Fibroblast of skin of right quadriceps (primary cell): Measurements from ENCODE around the gene CAB39L.
A peak's percentile ranks its signal among the peaks of the same experiment; 100 is the strongest.

Experiments
- DNase-seq: peaks from one replicate; pipeline ENCODE4 v3.0.0-alpha.2; 2013

CAB39L gene

DNA sequence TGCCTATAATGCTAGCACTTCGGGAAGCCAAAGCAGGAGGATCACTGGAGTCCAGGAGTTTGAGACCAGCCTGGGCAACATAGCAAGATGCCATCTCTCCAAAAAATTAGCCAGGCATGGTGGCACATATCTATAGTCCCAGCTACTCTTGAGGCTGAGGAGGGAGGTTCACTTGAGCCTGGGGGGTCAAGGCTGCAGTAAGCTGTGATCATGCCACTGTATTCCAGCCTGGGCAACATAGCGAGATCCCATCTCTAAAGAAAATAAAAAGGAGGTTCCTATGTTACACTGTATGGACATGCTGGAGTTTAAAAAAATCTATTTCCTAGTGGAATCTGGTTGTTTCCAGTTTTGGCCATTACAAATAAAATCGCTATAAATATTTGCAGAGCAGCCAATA lies 2.6 kb downstream of the CAB39L start:
- no peak for DNase-seq

DNA sequence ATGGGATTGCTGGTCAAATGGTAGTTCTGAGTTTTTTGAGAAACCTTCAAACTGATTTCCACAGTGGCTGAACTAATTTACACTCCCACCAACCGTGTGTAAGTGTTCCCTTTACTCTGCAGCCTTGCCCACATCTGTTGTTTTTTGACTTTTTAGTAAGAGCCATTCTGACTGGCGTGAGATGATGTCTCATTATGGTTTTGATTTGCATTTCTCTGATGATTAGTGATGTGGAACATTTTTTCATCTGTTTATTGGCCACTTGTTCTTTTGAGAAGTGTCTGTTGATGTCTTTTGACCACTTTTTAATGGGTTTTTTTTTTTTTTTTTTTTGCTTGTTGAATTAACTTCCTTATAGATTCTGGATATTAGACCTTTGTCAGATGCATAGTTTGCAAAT lies 4.3 kb downstream of the CAB39L start:
- no peak for DNase-seq

DNA sequence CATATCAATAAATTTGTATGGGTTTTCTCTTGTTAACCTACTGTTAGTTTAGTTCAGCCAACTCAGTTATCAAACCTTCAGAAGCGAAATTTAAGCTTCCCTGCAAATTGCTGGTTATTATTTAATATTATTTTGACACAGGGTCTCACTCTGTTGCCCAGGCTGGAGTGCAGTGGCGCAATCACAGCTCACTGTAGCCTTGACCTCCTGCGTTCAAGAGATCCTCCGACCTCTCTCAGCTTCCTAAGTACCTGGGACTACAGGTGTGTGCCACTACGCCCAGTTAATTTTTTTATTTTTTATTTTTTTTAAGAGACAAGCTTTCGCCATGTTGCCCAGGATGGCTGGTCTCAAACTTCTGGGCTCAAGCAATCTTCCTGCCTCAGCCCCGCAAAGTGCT lies 6.2 kb downstream of the CAB39L start:
- no peak for DNase-seq

DNA sequence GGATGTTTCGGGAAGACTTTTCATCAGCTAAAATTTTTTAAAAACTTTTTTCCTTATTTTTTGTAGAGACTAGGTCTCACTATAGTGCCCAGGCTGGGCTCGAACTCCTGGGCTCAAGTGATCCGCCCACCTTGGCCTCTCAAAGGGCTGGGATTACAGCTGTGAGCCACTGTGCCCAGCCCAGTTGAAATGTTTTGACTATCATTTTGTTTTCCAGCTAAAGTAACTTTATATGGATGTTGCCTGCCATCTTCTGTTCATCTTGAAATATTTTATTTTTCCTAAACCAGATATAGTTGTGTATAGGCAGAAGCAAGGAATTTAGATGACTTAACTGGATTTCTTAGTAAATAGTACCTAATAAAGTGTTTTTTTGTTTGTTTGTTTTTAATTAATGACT lies 7.0 kb downstream of the CAB39L start:
- DNase-seq = peak; percentile 46

DNA sequence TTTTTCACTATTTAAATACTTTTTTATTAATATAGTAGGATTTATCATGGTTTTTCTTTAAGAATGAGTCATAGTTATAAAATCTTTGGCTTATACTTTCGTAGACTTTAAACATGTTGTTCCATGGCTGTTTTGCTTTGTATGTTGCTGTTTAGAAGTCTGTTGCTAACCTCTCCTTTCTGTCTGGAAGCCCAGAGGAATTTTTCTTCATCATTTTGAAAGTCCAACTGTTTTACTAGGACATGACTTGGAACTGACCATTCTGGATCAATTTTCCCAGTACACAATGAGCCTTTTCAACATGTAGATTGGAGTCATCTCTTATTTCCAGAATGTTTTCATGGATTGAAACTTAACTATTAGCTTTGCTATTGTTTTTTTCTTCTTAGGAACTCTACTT lies 7.9 kb downstream of the CAB39L start:
- no peak for DNase-seq

DNA sequence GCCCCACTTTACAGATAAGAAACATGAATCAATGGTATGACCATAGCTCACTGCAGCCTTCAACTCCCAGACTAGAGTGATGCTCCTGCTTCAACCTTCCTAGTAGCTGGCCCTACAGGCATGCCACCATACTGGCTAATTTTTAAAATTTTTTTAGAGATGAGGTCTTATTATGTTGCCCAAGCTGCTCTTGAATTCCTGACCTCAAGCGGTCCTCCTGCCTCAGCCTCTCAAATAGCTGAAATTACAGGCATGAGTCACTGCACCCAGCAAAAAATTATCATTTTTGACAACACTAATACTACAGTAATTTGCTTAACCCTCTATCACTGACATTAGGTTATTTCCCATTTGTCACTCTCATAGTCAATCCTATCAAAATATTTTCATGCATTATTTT lies 14.7 kb downstream of the CAB39L start:
- no peak for DNase-seq

DNA sequence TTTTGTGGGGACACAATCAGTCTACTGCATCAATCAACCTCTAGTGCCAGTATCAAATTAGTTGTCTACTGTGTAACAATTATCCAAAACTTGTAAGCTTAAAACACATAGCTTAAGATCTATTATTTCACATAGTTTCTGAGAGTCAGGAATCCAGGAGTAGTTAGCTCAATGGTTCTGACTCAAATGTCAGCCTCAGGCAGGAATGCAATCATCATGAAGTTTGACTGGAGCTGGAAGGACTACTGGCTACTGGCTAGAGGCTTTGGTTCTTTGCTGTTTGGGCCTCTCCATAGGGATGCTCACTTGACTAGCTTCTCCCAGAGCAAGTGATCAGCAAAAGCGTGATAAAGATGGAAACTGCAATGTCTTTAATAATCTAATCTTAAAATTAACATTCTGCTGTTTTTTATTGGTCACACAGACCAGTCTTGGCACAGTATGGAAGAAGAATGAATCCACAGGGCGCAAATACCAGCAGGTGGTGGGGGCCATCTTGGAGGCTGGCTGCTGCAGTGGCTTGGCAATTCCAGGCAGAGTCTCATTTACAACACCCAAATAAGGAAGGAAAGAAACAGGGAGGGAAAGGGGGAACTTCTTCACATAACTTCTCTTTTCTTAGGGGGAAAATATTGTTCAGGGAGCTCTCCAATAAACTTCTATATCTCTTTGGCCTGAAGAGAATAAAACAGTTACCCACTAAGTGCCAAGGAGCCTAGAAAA lies 15.7 kb downstream of the CAB39L start:
- DNase-seq = no peak

DNA sequence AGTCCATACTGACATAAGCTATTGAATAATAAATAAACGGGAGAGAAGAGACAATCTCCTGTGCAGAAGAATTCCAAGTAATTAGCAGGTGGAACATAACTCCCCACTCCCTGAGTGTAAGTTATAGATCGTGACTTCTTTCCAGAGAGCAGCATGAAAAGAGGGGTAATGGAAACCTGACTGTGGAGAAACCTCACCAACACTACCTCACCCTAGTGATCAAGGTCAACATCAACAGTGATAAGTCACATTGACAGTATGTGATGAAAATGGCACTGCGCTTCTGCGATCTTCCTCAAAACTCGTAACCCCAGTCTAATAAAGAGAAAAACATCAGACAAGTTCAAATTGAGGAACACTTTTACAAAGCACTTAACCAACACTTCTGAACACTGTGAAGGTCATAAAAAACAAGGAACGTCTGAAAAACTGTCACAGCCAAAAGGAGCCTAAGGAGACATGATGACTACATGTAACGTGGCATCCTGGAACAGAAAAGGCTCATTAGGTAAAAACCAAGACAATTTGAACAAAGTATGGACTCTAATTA lies 19.8 kb downstream of the CAB39L start:
- DNase-seq = no peak

DNA sequence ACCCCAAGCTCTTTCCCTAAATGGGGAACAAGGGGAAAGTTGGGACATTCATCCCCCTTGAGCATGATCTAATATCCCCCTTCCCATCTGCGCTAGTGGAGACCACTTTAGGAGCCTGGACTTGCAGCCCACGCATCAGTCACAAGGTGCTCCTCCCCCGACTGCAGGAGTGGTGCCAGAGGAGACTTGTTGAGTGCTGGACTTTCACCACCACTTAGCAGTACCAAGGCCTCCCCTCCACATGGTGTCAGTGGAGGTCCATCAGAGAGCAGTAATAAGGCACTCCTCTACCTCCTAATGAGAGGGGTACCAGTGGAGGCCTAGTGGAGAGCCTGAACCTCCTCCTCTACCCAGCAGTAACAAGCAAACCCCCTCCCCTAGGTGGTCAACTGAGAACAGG lies 22.5 kb downstream of the CAB39L start:
- DNase-seq = peak; percentile 5

DNA sequence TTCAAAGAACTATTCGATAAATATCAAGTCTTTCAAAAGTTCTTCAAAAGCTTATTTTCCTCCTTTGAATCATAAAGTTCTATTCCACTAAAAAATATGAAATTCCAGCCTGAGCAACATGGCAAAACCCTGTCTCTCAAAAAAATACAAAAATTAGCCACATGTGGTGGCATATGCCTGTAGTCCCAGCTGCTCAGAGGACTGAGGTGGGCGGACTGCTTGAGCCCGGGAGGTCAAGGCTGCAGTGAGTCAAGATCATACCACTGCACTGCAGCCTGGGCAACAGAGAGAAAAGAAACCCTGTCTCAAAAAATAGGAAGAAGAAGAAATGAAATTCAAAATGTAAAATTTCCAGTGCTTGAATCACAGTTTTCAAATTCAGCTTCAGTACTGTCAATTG lies 24.6 kb downstream of the CAB39L start:
- DNase-seq = no peak

DNA sequence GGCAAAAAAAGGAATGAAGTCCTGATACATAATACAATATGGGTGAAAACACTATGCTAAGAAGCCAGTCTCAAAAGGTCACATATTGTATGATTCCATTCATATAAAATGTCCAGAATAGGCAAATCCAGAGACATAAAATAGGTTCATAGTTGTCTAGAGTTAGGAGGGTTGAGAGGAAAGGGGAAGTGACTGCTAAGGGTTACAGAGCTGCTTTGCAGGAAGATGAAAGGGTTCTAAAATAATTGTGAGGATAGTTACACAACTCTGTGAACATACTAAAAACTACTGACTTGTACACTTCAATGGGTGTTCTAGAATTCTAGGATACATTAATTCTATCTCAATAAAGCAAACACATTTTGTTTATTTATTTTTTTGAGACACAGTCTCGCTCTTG lies 25.7 kb downstream of the CAB39L start:
- no peak for DNase-seq

DNA sequence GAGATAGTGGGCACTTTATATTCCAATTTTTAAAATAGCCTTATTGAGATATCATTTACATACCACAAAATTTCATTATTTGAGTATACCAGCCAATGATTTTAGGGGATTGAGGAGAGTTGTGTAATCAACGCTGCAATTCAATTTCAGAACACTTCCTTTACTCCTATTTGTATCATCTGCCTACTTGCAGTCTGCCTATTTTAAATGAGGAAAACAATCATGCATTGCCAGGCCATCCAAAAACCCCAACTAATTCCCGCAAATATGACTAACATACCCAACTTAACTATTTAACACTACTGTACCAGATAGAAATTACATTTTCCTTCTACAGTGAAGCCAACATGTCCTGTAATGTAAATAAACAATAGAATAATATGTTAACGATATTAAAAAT lies 26.7 kb downstream of the CAB39L start:
- no peak for DNase-seq

DNA sequence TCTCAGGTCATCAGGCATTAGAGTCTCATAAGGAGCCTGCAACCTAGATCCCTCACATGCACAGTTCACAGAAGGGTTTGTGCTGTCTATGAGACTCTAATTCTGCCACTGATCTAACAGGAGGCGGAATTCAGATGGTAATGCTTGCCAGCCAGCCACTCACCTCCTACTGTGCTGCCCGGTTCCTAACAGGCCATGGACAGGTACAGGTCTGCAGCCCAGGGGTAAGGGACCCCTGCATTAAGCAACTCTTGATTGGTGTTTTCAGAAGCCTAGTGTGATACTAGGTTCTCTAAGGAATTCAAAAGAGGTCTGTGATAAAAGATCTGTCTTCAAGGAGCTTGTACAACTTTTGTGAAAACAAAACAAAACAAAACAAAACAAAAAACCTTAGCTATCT lies 31.1 kb downstream of the CAB39L start:
- DNase-seq = no peak

DNA sequence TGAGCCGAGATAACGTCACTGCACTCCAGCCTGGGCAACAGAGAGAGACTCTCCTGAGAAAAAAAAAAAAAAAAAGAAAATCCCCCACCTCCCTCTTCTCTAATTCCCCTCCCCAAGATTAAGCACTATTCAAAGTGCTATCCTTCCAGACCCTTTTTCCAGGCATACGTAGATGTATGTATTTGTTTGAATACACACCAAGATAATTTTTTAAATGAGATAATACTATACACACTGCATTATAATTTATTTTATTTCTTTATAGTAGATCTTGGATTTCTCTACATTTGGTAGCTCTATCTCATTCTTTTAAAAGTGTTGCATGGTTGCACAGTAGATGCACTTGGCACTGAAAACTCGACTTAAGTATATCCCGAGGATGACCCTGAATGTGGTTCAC lies 32.5 kb downstream of the CAB39L start:
- DNase-seq = no peak

DNA sequence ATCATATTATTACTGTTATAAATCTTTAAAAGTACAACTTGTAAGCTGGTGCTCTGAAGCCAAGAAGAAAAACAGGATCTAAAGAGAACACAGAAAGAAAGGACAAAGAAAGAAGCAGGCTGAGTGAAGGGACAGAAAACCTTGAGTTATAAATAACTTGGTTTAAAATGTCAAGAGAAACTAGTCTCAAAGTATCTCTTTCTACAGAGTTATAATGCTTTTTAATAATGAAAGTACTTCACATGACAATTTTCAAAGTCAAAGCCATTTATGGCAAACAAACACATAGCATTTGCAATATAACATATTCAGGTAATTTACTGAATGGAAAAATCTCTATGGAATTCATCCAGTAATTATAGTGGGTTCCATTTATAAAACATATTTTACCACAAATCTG lies 33.4 kb downstream of the CAB39L start:
- no peak for DNase-seq

DNA sequence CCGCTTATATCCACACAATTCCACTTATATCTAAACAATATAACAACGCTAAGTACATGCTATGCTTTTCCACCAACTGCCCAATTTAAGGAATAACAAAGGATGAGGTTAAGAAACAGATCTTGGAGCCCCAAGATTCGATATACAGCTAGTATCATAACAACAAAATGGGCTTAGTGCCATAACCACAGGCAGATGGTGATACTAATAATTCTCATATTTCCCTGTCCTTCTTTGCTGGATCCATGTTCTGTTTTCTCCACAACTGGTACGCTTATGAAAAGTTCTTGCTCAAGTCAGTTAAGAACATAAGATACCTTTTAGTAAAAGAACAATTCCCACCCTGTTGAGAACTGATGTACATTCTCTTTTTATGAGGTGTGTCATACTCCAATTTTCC lies 33.9 kb downstream of the CAB39L start:
- DNase-seq = no peak

DNA sequence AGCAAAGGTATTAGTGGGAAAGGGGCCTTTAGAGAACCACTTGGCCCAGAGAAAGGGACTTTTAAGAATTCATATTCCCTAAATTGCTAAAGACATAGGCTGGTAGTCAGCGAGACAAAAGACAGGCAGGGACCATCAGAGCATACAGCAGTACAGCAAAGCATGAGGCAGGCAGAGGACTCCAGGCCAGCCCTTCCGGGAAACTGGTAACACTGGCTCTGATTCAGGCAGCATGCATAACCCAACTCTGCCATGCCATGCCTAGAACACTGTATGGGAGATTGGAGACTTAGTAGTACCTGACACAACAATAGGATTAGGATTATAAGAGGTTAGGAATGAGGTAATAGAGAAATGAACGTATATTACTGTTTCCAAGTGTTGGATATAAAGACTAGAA lies 34.9 kb downstream of the CAB39L start:
- no peak for DNase-seq

DNA sequence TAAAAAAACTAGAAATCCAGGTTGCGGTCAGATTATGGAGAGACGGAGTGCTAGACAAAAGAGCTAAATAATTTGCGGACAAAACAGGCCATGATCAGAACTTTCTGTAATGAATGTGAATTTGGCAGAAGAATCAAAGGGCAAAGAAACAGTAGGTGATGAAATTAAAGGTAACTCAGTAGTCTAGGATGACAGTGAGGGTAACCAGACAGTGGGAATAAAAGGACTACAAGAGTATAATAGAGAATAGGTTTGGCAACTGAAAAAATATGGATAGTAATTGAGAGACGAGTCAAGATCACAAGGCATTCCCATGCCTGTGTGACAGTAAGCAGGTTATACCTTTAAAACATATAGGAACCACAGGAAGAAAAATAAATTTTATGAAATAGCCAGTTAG lies 35.9 kb downstream of the CAB39L start:
- DNase-seq = no peak

DNA sequence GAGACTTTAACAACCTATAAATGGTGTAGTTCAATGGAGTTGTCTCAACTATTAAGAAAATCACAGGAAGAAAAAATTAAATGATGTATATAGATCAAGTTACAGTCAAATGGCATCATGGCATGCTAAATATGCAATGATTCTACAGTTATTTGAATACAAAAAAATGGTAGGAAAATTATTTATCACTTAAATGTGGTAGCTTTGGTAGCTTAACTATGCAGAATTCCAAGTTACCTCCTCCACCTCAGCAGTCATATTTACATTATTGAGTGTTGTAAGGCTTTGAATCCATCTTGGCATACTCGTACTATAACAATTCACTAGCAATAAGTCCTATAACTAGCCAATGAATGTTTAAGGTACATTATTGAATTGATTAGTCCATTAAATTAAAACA lies 36.8 kb downstream of the CAB39L start:
- peak; percentile 28 for DNase-seq

DNA sequence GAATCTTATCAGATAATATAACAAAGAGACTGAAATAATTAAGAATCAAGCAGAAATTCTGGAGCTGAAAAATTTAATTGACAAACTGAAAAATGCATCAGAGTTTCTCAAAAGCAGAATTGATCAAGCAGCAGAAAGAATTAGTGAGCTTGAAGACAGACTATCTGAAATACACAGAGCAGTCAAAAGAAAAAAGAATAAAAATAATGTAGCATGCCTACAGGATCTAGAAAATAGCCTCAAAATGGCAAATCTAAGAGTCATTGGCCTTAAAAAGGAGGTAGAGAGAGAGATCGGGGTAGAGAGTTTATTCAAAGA lies 39.2 kb downstream of the CAB39L start:
- no peak for DNase-seq

DNA sequence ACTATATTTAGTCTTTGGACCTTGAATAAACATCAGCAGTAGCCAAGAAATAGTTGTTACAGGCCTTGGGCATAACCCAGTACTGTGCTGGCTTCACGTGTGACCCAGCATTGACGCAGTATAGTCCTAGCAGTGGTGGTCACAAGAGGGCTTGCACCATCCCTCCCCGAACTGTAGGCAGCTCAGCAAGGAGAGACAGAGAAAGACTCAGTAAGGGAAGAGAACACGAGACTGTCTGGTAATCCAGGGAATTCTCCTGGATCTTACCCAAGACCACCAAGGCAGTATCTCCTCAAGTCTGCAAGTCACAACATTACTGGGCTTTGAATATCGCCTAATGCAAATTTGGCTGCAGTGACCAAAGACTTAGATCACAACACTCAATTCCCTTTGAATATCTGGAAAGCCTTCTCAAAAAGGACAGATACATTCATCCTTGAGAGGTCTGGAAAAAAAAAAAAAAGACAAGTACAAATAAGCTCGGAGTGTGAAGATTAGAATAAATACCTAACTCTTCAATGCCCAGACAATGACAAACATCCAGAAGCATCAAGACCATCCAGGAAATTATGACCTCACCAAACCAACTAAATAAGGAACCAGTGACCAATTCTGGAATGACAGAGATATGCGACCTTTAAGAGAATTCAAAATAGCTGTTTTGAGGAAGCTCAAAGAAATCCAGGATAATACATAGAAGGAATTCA lies 39.7 kb downstream of the CAB39L start:
- no peak for DNase-seq

DNA sequence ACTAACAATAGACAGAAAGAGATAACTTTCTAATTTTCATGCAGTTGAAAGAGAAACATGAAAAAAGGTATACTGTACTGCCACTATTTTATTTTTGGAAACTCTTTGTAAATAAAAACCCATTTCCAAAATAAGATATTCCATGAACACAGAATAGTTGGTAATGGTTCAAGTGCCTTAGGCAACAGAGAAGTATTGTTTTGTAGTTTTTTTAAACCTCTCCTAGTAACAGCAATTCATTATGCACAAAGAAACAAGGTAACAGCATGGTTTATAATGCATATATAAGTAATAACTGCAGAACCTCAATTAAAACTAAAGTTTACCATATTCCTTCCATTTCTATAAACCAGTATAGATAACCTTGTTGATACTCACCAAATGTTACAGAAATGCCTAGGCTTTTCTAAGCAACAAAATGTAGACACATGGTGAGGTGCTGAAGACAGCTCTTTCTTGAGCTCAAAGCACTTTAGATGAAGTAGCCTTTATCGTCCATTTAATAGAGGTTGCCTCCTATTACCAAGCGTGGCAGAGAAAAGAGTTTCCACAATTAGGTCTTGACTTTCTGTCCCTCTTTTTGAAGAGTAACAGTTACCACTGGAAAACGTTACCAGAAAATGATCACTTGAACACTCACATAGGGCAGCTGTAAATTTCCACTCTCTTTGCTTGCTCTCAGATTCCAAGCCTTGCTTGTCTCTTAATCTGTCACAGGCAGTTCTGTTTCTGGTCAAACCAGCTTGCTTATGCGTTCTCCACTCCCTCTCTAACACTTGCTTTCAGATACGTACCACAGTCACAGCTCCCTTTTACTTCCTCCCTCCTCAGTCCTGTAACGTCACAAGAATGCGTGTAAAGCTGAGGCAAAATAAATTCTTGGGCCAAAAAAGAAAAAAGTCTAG lies 42.9 kb downstream of the CAB39L start:
- peak; percentile 19 for DNase-seq

DNA sequence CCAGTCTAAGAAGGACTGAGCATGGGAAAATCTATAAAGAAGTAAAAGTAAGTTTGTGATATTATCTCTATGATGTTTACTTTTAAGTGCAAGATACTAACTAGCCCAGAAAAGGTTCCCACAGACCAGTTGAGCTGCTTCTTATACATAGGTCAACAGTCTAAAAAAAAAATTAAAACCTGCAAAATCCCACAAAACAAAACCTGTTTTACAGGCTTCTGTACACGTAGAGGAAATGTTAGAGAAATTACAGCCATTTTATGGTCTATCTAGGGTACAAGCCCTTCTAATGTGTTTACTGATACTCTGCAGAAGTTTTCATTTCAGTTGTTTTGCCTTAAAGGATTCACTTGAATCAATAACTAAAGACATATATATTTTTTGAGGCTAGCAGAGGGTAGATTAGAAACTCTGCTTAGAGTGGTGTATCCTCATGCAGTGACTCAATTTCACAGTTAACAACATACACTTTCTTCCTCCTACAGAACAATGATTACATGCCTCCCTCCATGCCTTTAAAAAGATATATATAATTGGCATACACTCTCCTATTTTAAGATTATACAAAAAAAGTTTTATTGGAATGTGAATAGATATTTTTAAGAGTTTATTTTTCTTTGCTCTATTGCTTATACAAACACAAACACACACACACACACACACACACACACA lies 43.9 kb downstream of the CAB39L start:
- DNase-seq = no peak
